ENCODE data around the gene GALNT13. TPM values are rescaled to one million over a fixed set of nuclear protein-coding genes. Genes with fewer than 3 reads are reported as not detected.

The GALNT13 gene
- total and polyA plus RNA-seq, 2 of the 13 experiments (the other 11 are each of a cell fraction or from before 2014, with no cell fraction given) = 1.3 to 5.0 TPM

GRCh38 chr2:154386186-154386585, 514.5 kb downstream of the GALNT13 start:
- H3K4me3 ChIP-seq (replicated peaks in 1 of 3; ENCODE audit: insufficient read depth in 1 of 3, low read depth in 2 of 3, low read length in 3 of 3) = no peak overlapping the region
- H3K9me3 ChIP-seq (ENCODE audit: low read length) = no peaks in the 10 kb centered on the region
- no peaks in the 10 kb centered on the region for H3K79me2 ChIP-seq (ENCODE audit: insufficient read depth, low read length)
- in situ Hi-C loops (cut with HindIII; ENCODE audit: extremely low pct_ligation_motif_present, low pct_unique_long_range_greater_than_20kb) = loop anchor here (25.0 kb wide), 1 partner anchor 1224 kb away; no protein-coding TSS in a partner anchor
- no peak overlapping the region for H3K4me2 ChIP-seq (ENCODE audit: low read depth, low read length)
- no peaks in the 10 kb centered on the region for H3K36me3 ChIP-seq (replicated peaks in 1 of 2; ENCODE audit: control insufficient read depth in 1 of 2, insufficient read depth in 2 of 2, low read length in 2 of 2)
- no peak overlapping the region for H2AFZ ChIP-seq (ENCODE audit: low read length)
- no peaks in the 10 kb centered on the region for H3K4me1 ChIP-seq (ENCODE audit: insufficient read depth, low read length)
- no peak overlapping the region for H3K9ac ChIP-seq (ENCODE audit: insufficient read depth, low read depth, low read length)
- no TSS peak for BruUV-seq (replicated peaks)
- H3K27ac ChIP-seq (ENCODE audit: extremely low read length, insufficient read depth, low read length) = no peak overlapping the region
- DNase-seq (ENCODE audit: low spot score) (no peak), FAIRE-seq (no peak), ATAC-seq (no peak)
- ChIA-PET POLR2A (no interaction called here), CTCF (ENCODE audit: low intra/inter-chr PET ratio, low total read pairs) (no interaction called here)
- TF ChIP-seq TERF1 (CRISPR knock-in tag; IDR thresholded peaks at IDR 0.05) = no peak
- no peak for TF ChIP-seq NCOR1 (IDR thresholded peaks at IDR 0.05; ENCODE audit: borderline replicate concordance, low read length)
- no peak for TF ChIP-seq HNF1A (IDR thresholded peaks at IDR 0.05; ENCODE audit: low read depth)
- TF ChIP-seq HNF1A (CRISPR knock-in tag; IDR thresholded peaks at IDR 0.05; ENCODE audit: borderline replicate concordance) = no peak
- TF ChIP-seq ZNF678 (CRISPR knock-in tag; IDR thresholded peaks at IDR 0.05) = no peak
- TF ChIP-seq MTF2 (CRISPR knock-in tag; IDR thresholded peaks at IDR 0.05; ENCODE audit: borderline replicate concordance) = no peak
- no peak for TF ChIP-seq MED13 (CRISPR knock-in tag; IDR thresholded peaks at IDR 0.05)
- TF ChIP-seq MEIS1 (CRISPR knock-in tag; IDR thresholded peaks at IDR 0.05; ENCODE audit: borderline replicate concordance) = no peak
- no peak for TF ChIP-seq ZNF883 (CRISPR knock-in tag; IDR thresholded peaks at IDR 0.05; ENCODE audit: not compliant biosample characterization)
- no peak for TF ChIP-seq TBX3 (IDR thresholded peaks at IDR 0.05; ENCODE audit: borderline replicate concordance)
- H4K20me1 ChIP-seq (ENCODE audit: insufficient read depth, low read length) = no peaks in the 10 kb centered on the region
- H3K27me3 ChIP-seq (ENCODE audit: control insufficient read depth in 1 of 2, insufficient read depth in 2 of 2, low read length in 2 of 2) = no peaks in the 10 kb centered on the region
- intact Hi-C loops (cut with micrococcal nuclease; ENCODE audit: unreplicated experiment) = no loop called here
